ENCODE measurements around the gene MRTFA.

MRTFA gene

DNA sequence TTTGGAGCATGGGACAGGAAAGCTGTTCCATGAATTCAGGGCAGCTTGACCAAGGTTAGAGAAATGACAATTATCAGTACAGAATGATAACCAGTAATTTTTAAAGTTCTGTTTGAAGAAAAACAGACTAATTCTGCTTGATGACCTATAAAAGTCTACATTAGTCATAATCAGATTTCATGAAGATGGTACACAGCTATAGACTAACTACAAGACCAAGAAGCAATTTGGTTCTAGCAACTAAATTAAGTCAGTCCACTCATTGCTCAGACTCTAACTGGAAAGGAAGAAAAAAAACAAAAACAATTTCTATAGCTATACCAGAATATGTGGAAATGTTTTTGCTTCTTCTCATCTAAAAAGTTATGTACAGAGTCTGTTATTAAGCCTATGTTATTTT, 24.9 kb downstream of the MRTFA start:
- TF ChIP-seq ZFX (IDR thresholded peaks at IDR 0.05), result no peak
- TF ChIP-seq, protein P1, sequence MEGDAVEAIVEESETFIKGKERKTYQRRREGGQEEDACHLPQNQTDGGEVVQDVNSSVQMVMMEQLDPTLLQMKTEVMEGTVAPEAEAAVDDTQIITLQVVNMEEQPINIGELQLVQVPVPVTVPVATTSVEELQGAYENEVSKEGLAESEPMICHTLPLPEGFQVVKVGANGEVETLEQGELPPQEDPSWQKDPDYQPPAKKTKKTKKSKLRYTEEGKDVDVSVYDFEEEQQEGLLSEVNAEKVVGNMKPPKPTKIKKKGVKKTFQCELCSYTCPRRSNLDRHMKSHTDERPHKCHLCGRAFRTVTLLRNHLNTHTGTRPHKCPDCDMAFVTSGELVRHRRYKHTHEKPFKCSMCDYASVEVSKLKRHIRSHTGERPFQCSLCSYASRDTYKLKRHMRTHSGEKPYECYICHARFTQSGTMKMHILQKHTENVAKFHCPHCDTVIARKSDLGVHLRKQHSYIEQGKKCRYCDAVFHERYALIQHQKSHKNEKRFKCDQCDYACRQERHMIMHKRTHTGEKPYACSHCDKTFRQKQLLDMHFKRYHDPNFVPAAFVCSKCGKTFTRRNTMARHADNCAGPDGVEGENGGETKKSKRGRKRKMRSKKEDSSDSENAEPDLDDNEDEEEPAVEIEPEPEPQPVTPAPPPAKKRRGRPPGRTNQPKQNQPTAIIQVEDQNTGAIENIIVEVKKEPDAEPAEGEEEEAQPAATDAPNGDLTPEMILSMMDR (conservative IDR thresholded peaks at IDR 0.05), result no peak
- H3K27ac ChIP-seq, result no peak overlapping the region

GRCh38 chr22:40610329-40610850, 26.1 kb downstream of the MRTFA start:
- no peak overlapping the region for H3K27ac ChIP-seq
- TF ChIP-seq, protein P1 (conservative IDR thresholded peaks at IDR 0.05), result no peak
- TF ChIP-seq ZFX (IDR thresholded peaks at IDR 0.05), result no peak

GRCh38 chr22:40609216-40609615, 27.3 kb downstream of the MRTFA start:
- no peak overlapping the region for H3K27ac ChIP-seq

DNA sequence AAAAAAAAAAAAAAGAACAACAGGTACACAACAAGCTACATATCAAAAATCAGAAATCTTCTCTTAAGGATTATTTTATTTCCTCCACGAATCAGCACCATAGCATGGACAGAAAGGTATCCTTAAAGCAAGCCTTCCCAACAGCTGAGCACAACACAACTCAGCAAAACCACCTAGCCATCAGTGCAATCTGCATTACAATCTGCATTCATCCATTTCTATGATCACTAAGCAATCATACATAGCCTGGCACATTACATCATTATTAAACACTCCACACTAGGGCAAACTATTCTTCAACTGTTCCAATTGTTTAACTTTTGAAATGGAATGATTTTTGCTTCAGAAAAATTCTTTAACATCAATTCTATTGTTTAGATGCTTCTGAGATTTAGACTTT, 29.0 kb downstream of the MRTFA start:
- no peak overlapping the region for H3K27ac ChIP-seq
- TF ChIP-seq, protein P1 (conservative IDR thresholded peaks at IDR 0.05), result no peak
- TF ChIP-seq ZFX (IDR thresholded peaks at IDR 0.05), result no peak

More at GRCh38 chr22:40609216-40609615, 27.3 kb downstream of the MRTFA start:
- TF ChIP-seq ZFX (IDR thresholded peaks at IDR 0.05), result no peak
- TF ChIP-seq, protein P1 (conservative IDR thresholded peaks at IDR 0.05), result no peak

DNA sequence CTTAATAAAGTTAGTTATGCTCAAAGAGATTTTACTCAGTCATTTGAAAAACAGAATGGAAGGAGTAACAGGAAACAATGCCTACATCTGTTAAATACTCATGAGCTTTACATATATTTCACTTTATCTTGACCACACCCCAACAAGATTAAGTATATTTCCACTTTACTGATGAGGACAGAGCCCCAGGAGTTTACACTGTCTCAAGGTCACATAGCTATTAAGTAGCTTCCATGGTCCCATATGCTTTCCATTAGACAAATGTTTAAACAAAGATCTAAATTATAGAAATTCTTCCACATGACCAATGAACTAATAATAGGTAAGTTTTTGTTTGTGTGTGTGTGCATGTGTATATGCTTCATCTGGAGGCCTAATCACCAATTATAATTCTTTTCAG, 30.2 kb downstream of the MRTFA start:
- no peak overlapping the region for H3K27ac ChIP-seq

GRCh38 chr22:40605761-40606160, 30.8 kb downstream of the MRTFA start:
- H3K27ac ChIP-seq, result no peak overlapping the region
- no peak for TF ChIP-seq ZFX (IDR thresholded peaks at IDR 0.05)
- TF ChIP-seq, protein P1 (conservative IDR thresholded peaks at IDR 0.05), result no peak

More for the DNA sequence above, 30.2 kb downstream of the MRTFA start:
- TF ChIP-seq, protein P1 (conservative IDR thresholded peaks at IDR 0.05), result no peak
- TF ChIP-seq ZFX (IDR thresholded peaks at IDR 0.05), result no peak

- no peak for TF ChIP-seq ZFX (IDR thresholded peaks at IDR 0.05)
- TF ChIP-seq, protein P1 (conservative IDR thresholded peaks at IDR 0.05), result no peak
- no peak overlapping the region for H3K27ac ChIP-seq
Measured at GRCh38 chr22:40603088-40603605, 33.4 kb downstream of the MRTFA start.
